Measurements from ENCODE around the gene METTL13.

DNA sequence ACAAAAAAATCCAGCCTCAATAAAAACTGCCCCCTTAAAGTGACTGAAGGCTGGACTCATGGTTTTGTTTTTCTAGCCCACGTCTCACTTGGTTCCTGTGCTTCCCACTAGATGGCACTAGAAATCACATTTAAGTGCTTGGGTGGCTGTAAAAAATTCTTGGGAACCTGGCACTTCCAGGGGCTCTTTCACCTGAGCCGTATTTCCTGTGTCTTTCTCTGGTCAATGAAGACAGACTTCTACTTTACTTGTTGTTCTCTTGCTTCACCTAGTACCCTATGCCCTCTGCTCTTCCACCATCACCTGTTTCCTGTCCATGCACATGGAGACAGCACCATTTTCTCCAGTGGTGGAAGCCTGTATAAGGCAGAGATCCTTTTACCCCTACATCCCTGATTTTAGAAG, 20.0 kb downstream of the METTL13 start:
- TF ChIP-seq CTCF (IDR thresholded peaks at IDR 0.05; ENCODE audit: low read length): peak; percentile 78
- no peak for TF ChIP-seq EZH2 (IDR thresholded peaks at IDR 0.05; ENCODE audit: borderline replicate concordance, low read length)

Measured in OCI-LY1 (cell line).